Right lung (tissue), 10 donors: Measurements from ENCODE around the gene WDR70. TPM values are rescaled to one million over a fixed set of nuclear protein-coding genes. Genes with fewer than 3 reads are reported as not detected.
"Not testable (repeated sequence)": the region's sequence is repeated elsewhere in the genome, so short reads cannot be mapped to it uniquely, and the experiment has no call there.

Experiments used
- DNase-seq, 2 donors: peaks; one replicate each; pipeline ENCODE4 v3.0.0-alpha.2; 2013
- long read RNA-seq, 8 donors: transcript quantifications; one replicate each; lab custom pipeline, GENCODE V29; 2026
- polyA plus RNA-seq, 5 donors: library from polyadenylated mRNA; unstranded; fragments of 120-200 nt; gene quantifications; one replicate each; pipeline versions ENCODE4 v1.2.1 to v1.2.3, GENCODE V29; 2013; ENCODE audit warnings: inconsistent platforms in 1 of 5, low replicate concordance in 1 of 5; ENCODE audit not compliant: insufficient read length in 5 of 5, insufficient read depth in 1 of 5

WDR70 gene
- polyA plus RNA-seq = 10 to 100 TPM; 44.6 to 64.4 (median 52.2) TPM
- long read RNA-seq, donor 1, transcript WDR70-201 (18 exons, 2,983 nt) = major isoform, 7 of 12 reads
- long read RNA-seq, donor 1, partial matches to known transcripts = 0 of 12 reads
- long read RNA-seq, donor 1, other reads (novel, unspliced or antisense) = 0 of 12 reads
- long read RNA-seq, donor 2, transcript WDR70-201 (18 exons, 2,983 nt) = major isoform, 5 of 6 reads
- long read RNA-seq, donor 2, partial matches to known transcripts = 0 of 6 reads
- long read RNA-seq, donor 2, other reads (novel, unspliced or antisense) = 0 of 6 reads
- long read RNA-seq, donor 3, transcript WDR70-205 (3 exons, 556 nt) = major isoform, 5 of 8 reads
- long read RNA-seq, donor 3, partial matches to known transcripts = 0 of 8 reads
- long read RNA-seq, donor 3, other reads (novel, unspliced or antisense) = 0 of 8 reads
- long read RNA-seq, donor 4, partial matches to known transcripts = 0 of 5 reads
- long read RNA-seq, donor 4, other reads (novel, unspliced or antisense) = 0 of 5 reads
- long read RNA-seq, donor 5, transcript WDR70-203 (3 exons, 365 nt) = major isoform, 8 of 13 reads
- long read RNA-seq, donor 5, partial matches to known transcripts = 0 of 13 reads
- long read RNA-seq, donor 5, other reads (novel, unspliced or antisense) = 0 of 13 reads
- long read RNA-seq, donor 6, transcript WDR70-201 (18 exons, 2,983 nt) = major isoform, 6 of 14 reads
- long read RNA-seq, donor 6, partial matches to known transcripts = 0 of 14 reads
- long read RNA-seq, donor 6, other reads (novel, unspliced or antisense) = 0 of 14 reads
- long read RNA-seq, donor 7, partial matches to known transcripts = 0 of 7 reads
- long read RNA-seq, donor 7, other reads (novel, unspliced or antisense) = 0 of 7 reads
- long read RNA-seq, donor 8, partial matches to known transcripts = 0 of 4 reads
- long read RNA-seq, donor 8, other reads (novel, unspliced or antisense) = 0 of 4 reads

- DNase-seq = peak; percentile 85 to 87
These were observed at the start of gene WDR70 for GRCh38 chr5:37379100-37379628. Gene WDR70 (plus strand): TSS chr5:37379318. CDS start chr5:37379368, 50 bp downstream.

- not testable (repeated sequence) for DNase-seq
These were observed 44.4 kb upstream of the WDR70 start for GRCh38 chr5:37334754-37335153.

GRCh38 chr5:37342741-37343140, 36.4 kb upstream of the WDR70 start:
- not testable (repeated sequence) for DNase-seq

- no peak for DNase-seq
These were observed 24.0 kb upstream of the WDR70 start for GRCh38 chr5:37355161-37355560.

GRCh38 chr5:37370550-37370863, 8.6 kb upstream of the WDR70 start:
- no peak for DNase-seq

- DNase-seq = peak; percentile 92 to 95
These were observed 8.0 kb upstream of the WDR70 start, which contains the start of gene NUP155 for GRCh38 chr5:37370864-37371726. Gene NUP155 (minus strand): TSS chr5:37371106. CDS start chr5:37370977, 129 bp downstream.

- DNase-seq = no peak
These were observed 4.0 kb upstream of the WDR70 start for GRCh38 chr5:37375091-37375490.

GRCh38 chr5:37378066-37378465, 1.1 kb upstream of the WDR70 start:
- DNase-seq = not testable (repeated sequence)

GRCh38 chr5:37391591-37391990, 12.5 kb downstream of the WDR70 start:
- no peak for DNase-seq

GRCh38 chr5:37396352-37396751, 17.2 kb downstream of the WDR70 start:
- DNase-seq = no peak

GRCh38 chr5:37400501-37400900, 21.4 kb downstream of the WDR70 start:
- no peak for DNase-seq

- DNase-seq = no peak
These were observed 33.4 kb downstream of the WDR70 start for GRCh38 chr5:37412515-37412914.

GRCh38 chr5:37415456-37415855, 36.3 kb downstream of the WDR70 start:
- not testable (repeated sequence) for DNase-seq

GRCh38 chr5:37417347-37417746, 38.2 kb downstream of the WDR70 start:
- no peak for DNase-seq

GRCh38 chr5:37424441-37424840, 45.3 kb downstream of the WDR70 start:
- DNase-seq = no peak

- DNase-seq = no peak
These were observed 48.9 kb downstream of the WDR70 start for GRCh38 chr5:37428044-37428443.

- DNase-seq = no peak
These were observed 56.1 kb downstream of the WDR70 start for GRCh38 chr5:37435261-37435660.

- no peak for DNase-seq
These were observed 57.2 kb downstream of the WDR70 start for GRCh38 chr5:37436146-37436934.

- no peak for DNase-seq
These were observed 58.6 kb downstream of the WDR70 start for GRCh38 chr5:37437711-37438110.

GRCh38 chr5:37445783-37446182, 66.7 kb downstream of the WDR70 start:
- DNase-seq = not testable (repeated sequence)
